GM21447 (cell line): Measurements from ENCODE around the gene OR12D3.
"Not testable (repeated sequence)": the region's sequence is repeated elsewhere in the genome, so short reads cannot be mapped to it uniquely, and the experiment has no call there.

Source experiments
- ATAC-seq: cut with Tn5 transposase; IDR thresholded peaks from one replicate; pipeline ENCODE4 v1.9.1; 2021; ENCODE audit not compliant: unreplicated experiment

Gene OR12D3, protein sequence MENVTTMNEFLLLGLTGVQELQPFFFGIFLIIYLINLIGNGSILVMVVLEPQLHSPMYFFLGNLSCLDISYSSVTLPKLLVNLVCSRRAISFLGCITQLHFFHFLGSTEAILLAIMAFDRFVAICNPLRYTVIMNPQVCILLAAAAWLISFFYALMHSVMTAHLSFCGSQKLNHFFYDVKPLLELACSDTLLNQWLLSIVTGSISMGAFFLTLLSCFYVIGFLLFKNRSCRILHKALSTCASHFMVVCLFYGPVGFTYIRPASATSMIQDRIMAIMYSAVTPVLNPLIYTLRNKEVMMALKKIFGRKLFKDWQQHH

DNA sequence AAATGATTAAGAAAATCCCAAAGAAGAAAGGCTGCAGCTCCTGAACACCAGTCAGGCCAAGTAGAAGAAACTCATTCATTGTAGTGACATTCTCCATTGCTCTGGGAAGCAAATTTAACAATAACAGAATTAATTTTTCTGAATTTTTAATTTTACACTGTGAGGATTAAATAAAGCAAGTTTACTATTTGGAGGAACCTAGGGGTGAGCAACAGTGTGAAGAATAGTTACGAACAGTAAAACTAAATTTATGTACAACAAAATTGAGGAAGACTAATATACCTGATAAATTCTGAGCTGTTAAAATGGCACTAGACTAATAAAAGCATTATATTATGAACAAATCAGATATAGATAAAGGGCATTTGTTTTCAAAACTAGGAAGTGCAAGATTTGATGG, at the start of gene OR12D3:
Gene OR12D3 (minus strand): TSS at position 101 of the 400 bp plus-strand sequence. CDS start 4 bp downstream, at position 97.
- no peak for ATAC-seq

DNA sequence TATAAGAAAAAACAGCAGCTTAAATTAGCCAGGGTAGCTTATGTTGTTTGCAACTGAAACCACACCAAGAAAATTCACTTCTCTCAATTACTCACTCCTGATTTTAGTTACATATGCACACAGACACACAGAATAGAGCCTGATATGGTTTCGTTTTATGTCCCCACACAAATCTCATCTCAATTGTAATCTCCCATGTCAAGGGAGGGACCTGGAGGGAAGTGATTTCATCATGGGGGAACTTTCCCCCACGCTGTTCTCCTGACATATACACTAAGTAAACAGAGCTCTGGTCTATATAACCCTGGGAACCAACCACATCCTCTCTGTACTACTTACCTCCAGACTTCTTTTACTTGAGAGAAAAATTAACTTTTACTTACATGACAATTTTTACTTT, 49.5 kb upstream of the OR12D3 start:
- no peak for ATAC-seq

DNA sequence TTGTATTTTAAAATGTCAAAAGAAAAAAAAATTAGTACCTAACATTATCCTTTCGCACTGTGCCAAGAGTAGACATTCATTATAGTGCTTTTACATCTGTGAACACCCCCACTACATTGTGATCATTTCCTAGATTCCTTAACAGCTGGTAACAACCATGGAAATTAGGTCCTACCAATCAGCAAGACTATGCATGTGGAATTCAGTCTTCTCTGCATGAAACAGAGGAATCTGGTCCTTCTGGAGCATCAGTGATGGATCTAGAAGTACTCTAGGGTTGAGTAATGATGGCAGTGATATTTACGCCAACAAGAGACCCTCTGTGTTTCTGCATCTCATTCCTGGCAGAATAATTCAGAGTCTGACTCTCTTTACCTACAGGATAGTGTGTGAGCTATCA, 49.1 kb upstream of the OR12D3 start:
- ATAC-seq = no peak

DNA sequence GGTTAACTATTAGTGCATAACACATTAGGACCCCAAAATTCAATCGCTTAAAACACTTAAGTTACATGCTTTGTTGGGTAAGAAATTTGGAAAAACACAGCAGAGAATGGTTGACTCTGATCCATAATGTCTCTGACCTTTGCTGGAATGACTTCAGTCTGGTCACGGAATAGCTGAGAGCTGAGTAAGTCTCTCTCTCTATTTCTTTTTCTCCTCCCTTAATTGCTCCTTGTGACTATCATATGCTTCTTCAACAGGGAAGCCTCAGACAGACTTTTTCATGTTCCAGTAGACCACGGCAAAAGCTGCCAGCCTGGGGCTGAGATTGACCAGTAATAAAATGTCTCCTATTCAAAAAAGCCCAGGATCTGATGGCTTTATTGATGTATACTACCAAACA, 44.4 kb upstream of the OR12D3 start:
- ATAC-seq = no peak

DNA sequence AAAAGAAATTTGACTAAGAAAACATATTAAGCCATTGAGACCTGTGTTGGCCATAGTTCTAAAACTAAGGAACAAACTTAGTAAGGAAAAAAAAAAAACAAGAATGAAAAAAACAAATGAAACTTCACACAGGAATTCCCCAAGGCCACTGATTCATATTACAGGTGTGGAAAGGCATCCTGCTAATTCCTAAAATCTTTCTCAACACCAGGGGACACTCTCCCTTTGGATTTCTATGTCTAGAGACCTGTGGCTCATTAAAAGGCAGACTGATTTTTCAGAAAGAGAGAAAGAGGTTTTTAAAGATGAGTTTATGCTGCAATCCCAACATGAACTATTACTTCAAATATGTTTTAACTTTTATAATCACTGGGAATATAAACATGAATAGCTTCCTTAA, 39.5 kb upstream of the OR12D3 start, which contains the start of gene OR12D1:
Gene OR12D1 (plus strand): TSS at position 341 of the 400 bp plus-strand sequence.
- no peak for ATAC-seq

DNA sequence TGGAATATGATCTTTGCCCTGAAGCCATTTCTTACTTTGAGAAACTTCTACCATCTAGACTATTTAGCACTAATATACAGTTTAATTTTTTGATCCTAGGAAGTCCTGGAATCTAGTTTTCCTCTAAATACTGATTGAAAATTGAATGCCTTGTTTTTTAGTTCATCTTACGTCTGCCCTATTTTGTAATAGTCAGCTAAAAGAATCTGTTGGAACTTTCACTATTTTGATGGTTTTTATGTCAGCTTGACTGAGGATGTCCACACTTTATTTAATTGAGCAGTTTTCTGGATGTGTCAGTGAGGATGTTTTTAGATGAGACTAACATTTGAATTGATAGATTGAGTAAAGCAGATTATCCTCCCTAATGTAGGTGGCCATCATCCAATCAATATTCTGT, 28.7 kb upstream of the OR12D3 start:
- no peak for ATAC-seq

DNA sequence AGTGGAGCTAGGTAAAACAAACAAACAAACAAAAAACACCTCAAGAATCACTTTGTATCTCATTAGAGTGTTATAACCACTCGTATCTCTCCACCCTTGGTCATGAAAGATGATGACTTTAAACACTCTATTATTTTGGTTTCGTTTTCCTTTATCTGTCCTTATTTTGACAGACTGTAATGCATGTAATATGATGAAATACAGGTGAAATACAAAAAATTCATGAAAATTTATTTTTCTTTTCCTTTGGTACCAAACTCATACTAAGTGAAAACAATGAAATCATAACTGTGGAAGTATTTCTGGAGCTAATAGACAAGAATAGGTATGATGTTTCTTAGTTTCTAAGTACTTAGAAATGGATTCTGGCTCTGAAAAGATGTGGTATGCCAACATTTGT, 24.4 kb upstream of the OR12D3 start:
- no peak for ATAC-seq

DNA sequence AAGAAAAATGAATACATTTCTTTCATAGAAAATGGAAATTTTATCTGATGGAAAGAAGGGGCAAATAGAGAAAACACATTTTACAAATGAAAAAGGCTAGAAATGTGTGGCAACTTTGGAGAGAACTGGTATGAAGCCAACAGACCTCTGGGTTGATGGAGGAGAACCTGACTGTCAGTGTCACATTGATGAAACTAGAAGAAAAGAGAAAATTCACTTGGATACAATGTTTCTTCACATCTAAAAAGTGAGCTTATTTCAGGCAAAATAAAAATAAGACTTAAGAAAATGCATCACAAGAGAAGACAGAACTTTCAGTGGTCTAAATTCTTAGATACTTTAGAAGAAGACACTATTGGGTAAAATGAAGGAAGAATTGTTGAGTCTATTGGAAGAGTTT, 20.2 kb upstream of the OR12D3 start, which contains the start of gene OR12D2:
Gene OR12D2 (plus strand): TSS at position 301 of the 400 bp plus-strand sequence. CDS start 1,069 bp downstream, outside the sequence.
- ATAC-seq = no peak

DNA sequence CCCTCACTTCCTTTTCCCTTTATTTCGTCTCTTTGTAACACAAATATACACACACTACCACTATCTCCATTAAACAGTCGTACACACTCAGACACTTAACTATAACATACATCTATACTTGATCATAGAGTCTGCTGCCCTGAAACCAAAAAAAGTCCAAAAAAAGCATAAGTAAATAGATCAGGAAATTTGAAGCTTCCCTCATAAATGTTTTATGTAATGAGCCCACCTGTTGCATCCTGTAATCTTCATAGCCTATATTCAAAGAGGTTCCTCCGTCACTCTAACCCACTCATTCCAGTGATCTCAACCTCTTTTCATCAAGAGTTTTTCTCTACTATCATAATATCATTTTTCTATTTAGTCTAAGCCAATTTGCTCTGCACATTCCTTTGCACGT, 13.4 kb upstream of the OR12D3 start:
- ATAC-seq = no peak

DNA sequence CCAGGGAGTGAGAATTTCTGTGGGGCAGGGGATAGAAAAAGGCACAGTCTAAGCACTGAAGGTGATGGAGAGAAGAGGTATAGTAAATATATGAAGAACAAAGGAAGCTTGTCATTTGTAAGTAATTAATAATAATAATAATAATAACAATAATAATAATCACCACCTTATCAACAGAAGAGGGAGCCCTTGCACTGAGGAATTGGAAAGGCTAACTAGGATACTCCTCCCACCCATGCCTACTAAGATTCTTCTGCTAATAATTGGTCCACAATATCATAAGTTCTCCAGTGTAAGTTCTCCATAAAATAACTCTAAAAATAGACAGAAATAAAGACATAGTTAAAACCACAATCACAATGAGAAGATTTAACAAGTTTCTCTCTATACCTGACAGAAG, 912 bp upstream of the OR12D3 start:
- ATAC-seq = no peak

DNA sequence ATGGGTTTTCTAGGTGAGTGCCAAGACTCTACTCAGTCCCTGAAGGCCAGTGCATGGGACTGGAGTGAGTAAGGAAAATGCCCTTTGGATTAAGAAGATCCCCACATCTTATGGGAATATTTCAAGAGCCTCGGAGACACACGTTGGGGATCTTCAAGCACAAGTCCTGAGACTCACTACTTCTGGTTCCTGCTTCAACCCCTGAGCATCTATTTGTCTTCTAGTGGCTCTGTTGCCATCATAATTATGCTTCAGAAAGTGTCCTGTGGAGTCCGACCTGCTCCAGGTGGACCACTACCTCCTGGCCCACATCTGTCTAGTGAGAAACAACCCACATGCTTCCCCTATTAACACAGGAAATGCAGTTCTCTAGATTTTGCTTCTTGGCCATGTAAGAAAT, 6.3 kb downstream of the OR12D3 start, which contains the start of gene OR5V1:
Gene OR5V1 (minus strand): TSS at position 101 of the 400 bp plus-strand sequence. CDS start 12,670 bp downstream, outside the sequence.
- no peak for ATAC-seq

DNA sequence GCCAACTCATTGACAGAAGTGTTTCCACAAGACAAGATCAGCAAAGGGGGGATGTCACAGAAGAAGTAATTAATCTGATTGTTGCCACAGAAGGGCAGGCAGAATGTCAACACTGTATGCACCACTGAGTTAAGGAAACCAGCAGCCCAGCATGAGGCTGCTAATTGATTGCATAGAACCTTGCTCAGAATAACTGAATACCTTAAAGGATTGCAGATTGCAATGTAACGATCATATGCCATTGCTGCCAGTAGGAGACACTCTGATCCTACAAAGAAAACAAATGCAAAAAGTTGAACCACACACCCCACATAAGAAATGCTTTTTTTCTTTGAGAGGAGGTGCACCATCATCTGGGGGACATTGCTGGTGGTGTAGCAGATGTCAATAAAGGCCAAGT, 19.5 kb downstream of the OR12D3 start:
- no peak for ATAC-seq

DNA sequence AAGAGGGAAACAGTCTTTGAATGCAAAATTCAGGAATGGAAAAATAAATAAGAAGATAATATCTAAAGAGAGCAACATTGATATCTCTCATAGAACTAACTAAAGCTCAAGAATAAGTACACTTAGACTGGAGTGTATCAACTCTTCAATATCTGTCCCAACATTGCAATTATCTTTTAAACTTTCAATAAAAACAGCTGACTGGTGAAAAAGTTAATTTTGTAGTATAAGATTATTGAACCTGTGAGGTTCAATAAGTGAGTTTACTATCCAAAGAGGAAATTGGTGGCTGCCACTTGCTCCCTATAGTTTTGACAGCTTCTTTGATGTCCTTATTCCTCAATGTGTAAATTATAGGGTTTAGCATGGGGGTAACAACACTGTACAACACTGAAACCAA, 20.1 kb downstream of the OR12D3 start:
- no peak for ATAC-seq

DNA sequence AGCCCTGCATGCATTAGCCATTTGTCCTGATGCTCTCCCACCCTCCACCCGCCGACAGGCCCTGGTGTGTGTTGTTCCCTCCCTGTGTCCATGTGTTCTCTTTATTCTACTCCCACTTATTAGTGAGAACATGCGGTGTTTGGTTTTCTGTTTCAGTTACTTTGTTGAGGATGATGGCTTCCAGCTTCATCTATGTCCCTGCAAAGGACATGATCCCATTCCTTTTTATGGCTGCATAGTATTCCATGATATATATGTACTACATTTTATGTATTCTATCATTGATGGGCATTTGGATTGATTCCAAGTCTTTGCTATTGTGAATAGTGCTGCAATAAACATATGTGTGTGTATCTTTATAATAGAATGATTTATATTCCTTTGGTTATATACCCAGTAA, 25.7 kb downstream of the OR12D3 start:
- ATAC-seq = not testable (repeated sequence)

DNA sequence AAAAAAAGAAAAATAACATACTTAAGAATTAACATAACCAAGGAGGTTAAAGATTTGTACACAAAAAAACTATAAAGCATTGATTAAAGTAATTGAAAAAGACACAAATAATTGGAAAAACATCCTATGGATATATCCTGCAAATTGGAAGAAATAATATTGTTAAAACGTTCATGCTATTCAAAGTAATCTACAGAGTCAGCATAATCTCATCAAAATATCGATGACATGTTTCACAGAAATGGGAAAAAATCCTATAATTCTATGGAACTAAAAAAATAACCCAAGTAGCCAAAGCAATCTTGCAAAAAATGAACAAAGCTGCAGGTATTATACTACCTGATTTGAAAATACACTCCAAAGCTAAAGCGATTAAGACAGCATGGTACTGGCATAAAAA, 29.7 kb downstream of the OR12D3 start:
- no peak for ATAC-seq

DNA sequence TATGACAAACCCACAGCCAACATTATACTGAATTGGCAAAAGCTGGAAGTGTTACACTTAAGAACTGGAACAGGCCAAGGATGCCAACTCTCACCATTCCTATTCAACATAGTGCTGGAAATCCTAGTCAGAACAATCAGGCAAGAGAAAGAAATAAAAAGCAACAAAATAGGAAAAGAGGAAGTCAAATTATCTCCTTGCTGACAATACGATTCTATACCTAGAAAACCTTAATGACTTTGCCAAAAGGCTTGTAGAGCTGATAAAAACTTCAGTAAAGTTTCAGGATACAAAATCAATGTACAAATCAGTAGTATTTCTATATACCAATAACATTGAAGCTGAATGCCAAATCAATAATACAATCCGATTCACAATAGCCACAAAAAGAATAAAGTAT, 38.8 kb downstream of the OR12D3 start:
- ATAC-seq = no peak

DNA sequence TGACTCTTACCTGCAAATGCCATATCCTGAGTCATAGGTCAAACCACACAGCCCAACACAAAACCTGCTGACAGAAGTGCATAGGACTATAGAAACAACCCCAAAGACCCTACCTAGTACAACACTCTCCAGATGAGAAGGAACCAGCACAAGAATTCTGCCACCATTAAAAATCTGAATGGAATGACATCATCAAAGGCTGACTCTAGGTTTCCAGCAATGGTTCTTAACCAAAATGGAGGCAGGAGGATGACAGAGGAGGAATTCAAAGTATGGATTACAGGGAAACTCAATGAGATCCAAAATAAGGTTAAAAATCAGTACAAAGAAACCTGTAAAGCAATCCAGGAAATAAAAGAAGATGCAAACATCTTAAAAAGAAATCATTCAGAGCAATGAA, 42.4 kb downstream of the OR12D3 start:
- ATAC-seq = no peak

DNA sequence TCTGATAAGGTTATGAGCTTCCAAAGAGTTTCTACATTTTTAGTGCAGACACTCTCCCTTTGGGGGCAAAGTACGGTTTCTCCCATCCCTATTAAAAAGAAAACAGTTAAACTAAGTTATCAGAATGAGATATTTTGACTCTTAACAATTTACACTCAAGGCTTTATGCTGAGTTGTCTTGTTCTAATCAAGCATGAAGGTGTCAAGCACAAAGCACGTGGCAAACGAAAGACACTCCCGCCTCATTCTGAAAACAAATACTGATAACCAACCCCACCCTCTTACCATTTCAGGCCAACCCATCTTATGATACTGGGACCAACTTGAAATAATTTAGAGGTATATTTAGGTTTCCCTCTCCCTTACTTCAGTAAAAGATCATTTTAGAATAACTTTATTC, 49.3 kb downstream of the OR12D3 start:
- ATAC-seq = no peak
